GM21529 (cell line): Measurements from ENCODE around the gene AFAP1.
A peak's percentile ranks its signal among the peaks of the same experiment; 100 is the strongest.

Experiments
- ATAC-seq: cut with Tn5 transposase; IDR thresholded peaks from one replicate; pipeline ENCODE4 v1.9.1; 2021; ENCODE audit not compliant: unreplicated experiment

The AFAP1 gene

GRCh38 chr4:7968262-7968896 lies 28.7 kb upstream of the AFAP1 start:
- ATAC-seq, result no peak

DNA sequence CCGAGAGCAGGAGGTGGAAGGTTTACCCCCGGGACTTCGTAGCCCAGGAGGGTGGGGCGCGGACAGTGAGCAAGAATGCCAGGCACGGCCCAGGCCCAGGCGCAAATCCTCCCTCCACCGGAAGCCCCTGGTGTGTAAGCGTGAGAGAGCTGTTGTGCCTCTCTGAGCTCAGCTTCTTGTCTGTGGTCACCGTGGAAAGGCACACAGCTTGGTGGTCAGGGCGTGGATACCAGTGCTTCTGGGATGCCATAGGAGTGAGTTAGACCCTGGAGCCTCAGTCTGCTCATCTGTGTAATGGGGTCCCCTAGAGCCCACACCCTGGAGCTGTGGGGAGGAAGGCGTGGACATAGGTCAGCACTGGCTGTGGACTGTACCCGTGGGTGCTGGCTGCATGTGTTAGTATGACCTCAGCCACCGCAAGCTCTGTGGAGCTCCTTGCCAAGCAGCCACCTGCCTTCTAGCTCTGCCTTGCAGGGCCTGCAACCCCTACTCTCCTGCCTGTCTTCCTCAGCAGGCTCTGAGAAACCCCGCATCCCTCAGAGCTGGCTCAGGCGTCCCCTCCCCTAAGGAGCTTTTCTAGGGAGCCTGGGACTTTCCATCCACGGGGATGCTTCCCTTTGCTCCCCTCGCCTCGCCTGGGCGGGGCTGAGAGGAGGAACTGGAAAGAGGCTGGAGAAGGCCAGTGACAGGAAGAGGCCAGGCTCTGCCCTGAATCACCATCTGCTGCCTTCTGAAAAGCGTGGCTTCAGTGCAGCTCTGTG lies 28.0 kb upstream of the AFAP1 start:
- no peak for ATAC-seq

DNA sequence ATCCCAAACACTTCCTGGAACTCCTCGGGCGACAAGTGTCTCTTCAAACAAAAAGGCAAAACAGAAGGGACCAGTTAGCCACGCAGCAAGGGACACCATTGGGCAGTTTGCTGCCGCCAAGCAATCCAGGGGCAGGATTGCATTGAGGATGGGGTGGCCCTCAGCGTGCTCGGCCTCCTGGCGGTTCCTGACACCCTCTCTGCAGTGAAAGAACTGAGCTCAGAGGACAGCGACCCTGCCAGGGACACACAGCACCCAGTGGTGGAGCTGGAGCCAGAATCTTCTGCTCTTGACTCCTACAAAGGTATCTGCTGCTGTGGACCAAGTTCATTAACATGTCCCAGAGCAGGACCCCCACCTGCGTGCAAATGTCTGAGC lies 27.4 kb upstream of the AFAP1 start:
- no peak for ATAC-seq

DNA sequence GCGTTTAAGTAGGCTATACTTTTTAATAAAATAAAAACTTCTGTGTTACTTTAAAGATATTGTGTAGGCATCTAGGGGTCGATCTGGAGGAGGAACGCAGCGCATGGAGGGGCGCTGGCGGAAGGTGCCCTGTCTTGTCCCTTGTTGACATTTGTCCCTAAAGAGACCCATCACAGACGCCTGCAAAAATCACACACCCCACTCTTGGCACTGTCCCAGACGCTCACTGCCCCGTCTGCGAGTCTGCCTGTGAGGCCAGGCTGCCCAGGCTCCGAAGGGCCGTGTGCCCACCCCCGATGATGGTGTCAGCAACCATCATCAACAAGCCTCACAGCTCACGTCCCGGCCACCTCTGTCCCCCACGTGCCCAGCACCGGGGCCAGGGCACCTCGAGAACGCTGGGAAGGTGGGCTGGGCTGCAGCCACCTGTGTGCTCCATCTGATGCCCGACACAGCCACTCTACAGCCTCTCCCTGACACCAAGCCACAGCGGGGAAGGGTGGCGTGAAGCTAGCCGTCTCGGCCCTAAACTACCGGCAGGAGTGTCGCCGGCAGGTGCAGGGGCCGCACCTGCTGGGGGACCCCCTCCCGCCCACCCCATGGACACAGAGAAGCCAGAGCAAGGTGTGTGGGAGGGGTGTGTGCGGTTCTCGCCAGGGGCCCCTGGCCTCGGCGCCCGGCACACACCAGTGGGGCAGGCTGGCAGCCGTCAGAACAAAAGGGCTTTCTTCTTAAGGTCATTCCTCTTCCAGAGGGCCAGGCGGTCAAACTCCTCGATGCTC lies 26.8 kb upstream of the AFAP1 start:
- ATAC-seq, result no peak

DNA sequence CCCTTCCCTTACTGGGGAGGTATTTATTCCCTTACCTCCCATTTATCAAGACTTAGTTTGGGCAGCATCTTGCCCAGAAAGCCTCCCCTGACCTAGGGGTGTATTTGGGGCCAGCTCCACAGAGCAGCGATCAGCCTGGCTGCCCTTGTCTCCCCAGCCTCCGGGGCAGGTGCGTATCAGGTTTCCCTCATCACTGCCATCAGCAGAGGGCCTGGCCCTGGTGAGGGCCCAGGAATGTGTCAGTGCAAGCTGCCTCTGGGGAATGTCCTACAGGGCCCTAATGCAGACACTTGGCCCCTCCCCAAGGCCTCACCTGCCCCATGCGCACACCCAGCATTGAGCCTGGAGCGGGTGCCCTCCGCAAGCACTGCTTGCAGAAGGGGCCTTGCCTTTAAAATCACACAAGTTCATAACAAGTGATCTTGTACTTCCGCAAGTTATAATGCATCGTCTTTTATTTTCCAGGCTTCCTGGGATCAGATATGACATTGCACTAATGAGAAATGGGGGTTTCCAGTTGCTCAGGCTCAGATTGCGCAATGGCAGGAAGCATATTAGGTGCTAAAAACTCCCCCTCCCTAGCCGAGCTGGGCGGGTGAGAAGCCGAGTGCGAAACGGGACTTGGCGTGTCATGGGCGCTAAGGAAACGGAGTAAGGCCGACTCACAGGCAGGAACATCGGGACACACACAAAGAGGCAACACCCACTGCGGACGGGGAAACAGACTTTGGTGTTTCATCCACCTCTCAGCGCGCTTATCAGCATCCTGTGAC lies 25.4 kb upstream of the AFAP1 start:
- ATAC-seq, result no peak

DNA sequence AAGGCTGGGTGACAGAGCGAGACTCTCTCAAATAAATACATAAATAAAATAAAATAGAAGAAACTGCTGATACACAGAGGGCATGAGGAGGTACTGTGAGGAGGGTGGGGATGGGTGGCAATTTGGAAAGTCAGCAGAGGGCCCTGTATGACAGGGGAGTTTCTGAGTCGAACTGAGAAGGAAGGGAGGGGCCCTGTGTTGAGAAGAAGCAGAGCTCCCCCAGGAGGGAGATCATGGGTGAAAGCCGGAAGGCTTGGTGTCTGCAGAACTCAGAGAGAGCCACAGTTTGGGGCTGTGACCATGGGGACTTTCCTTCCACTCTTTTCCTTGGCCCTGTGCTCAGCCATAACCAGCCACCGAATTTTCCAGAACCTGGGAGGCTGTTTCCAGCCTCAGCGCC lies 24.8 kb upstream of the AFAP1 start:
- peak; percentile 38 for ATAC-seq

GRCh38 chr4:7963691-7964090 lies 24.0 kb upstream of the AFAP1 start:
- ATAC-seq, result no peak

DNA sequence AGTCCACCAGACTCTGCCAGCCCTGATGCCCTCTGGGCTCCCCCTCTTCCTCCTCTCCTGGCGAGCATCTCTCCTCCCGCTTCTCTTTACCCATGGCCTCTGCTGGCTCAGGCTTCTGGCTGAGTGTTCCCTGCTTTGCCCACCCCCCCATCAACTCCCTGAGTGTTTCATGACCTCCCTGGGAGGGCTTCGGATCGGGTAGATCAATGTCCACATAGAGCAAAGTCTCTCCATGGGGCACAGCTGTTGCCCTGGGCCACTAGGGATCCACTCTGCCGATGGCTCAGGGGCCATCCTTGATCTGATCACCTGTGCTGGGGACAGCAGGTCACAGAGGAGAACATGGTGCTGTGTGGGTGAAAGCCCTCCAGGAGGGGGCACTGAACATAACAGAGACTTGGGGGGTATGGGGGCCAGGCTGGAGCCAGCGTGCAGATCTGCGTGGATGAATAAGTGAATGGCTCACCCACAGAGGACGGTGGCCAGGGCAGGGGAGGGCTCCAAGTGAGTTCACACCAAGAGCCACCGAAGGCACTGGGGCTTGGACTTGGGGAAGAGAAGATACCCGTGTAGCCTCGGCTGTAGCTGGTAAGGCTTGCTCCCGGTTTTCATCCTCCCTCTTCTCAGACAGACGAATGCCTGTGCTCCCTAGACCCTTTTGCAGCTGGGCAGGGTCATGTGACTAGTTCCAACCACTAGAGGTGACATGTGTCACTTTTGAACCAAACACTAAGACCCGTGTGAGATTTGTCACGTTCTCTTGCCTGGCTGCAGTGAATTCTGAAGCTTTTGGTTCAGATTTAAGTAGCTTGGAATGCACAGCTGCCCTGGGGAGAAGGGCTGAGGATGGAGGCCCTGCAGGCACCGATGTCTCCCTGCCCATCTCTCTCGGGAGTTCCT lies 23.2 kb upstream of the AFAP1 start:
- no peak for ATAC-seq

DNA sequence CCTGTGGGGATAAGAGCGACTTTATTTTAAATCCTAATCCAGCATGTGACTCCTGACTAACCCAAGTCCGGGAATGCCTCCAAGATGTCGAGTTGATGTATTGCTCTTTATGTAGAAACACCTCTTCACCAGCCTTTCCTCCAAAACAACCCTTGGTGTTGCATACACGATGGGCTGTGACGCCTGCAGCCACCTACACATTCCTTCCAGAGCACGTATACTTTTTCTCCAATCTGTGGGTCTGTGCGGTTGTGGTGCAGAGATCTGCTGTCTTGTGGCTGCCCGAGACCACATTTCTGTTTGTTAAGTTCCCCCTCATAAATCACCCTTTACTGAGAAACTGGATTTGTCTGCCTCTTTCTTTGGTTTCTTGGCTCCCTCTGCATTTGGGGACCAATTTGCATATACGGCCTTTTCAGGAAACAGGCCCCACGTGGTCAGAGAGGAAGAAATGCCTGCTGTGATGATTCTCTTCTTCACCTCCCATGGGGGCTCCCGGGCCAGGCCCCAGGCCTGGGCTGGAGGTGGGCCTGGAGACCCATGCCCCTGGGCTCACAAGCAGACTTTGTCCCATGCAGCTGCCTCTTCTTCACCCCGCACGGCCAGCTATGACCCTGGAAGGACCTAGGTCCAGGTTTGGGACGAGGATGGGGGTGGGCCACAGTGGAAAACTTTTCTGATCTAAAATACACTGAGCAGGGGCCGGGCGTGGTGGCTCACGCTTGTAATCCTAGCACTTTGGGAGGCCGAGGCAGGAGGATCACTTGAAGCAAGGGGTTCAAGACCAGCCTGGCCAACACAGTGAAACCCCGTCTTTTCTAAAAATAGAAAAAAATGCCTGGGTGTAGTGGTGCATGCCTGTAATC lies 21.4 kb upstream of the AFAP1 start:
- peak; percentile 68 for ATAC-seq

DNA sequence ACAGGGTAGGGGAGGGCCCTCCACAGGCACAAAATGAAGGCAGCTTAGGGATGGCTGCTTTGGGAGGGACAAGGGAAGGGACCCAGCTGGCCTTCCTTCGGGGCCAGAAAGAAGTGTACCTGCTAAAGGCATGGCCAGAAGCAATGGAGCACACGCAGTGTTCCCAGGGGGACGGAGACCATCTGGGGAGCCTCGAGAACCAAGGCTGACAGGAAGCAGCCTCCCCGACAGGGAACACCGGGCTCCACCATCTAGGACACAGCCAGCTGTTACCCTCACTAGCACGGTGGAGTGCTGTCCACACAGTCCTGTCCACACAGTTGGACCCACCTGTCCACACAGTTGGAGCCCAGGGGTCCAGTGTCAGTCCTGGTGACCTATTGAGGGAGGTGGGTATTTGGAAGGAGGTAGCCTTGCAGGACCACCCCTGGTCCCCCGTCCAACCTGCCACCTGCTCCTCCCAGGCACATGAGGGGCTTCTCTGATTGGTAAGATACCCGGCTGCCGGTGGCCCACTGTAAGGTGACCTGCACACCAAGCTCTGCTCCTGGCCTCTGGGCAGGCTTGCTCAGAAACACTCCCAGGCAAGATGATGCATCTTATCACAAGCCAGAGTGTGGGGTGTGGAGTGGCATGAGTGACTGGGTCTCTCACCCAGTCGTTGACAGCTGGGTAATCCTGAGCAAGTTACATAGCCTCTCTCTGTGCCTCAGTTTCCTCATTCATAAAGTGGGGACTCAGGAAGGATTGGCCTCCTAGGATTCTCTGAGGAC lies 20.5 kb upstream of the AFAP1 start:
- ATAC-seq, result no peak

GRCh38 chr4:7959078-7959477 lies 19.4 kb upstream of the AFAP1 start:
- no peak for ATAC-seq

DNA sequence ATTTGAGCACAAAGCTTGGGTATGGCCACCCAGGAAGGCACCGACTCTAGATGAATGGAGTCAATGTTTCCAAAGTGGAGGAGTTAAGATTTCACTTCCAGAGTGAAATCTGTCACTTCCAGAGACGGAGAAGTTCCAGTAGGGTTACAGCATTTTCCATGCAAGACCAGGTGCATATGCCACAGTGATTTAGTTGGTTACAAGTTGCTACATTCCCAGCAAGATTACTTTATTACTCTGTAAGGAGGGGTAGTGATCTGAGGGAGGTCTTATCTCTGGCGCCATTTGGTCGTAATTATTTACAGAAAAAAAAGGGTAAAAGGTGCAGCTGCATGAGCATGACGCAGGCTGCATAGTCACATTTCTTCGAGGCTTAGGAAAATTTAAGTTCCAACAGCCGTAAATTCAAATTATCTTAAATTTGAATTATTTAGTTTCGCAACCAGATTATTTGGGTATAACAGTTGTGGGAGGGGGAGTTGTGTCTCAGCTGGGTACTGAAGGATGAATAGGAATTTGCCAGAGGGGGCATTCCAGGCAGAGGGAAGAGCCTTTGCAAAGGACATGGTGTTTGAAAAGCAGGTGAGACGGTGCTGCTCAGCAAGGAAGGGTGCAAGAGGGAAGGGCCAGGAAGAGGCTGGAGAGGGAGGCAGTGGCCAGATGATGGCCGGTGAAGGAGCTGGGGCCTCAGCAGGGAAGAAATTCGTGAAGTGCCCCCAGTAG lies 17.4 kb upstream of the AFAP1 start:
- no peak for ATAC-seq

DNA sequence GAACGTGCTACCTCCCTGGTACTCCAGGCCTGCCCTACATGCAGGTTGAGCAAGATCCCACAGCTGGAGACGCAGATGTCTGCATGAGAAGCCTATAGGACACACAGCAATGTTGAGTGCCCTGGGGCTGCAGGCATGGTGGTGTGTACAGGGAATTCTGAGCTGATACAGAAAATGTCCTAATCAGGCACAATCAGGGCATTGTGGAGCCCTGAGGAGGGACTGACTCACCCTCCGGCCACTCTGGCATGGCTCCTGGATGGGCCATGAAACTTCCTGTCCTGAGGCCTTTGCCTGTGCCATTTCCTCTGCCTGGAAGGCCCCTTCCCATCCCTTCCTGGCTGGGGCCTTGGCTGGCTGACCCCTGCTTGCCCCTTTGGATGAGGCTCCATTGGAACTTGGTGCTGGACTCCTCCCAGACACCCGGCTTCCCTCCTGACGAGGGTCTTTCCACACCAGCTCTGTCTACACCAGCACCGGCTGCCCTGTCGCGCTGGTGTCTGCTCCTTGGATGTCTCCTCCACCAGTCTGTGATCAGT lies 16.7 kb upstream of the AFAP1 start:
- ATAC-seq, result no peak

DNA sequence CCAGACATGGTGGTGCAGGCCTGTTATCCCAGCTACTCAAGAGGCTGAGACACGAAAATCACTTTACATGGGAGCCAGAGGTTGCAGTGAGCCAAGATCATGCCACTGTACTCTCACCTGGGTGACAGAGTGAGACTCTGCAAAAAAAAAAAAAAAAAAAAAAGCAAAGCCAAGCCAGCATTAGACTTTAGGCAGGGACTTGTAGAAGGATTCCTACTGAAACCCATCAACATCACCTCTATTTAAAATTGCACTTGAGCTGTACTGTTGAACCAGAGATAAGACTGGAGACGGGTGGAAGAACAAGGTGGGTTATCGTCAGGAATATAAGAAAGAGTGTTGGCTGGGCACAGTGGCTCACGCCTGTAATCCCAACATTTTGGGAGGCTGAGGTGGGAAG lies 15.7 kb upstream of the AFAP1 start:
- no peak for ATAC-seq

DNA sequence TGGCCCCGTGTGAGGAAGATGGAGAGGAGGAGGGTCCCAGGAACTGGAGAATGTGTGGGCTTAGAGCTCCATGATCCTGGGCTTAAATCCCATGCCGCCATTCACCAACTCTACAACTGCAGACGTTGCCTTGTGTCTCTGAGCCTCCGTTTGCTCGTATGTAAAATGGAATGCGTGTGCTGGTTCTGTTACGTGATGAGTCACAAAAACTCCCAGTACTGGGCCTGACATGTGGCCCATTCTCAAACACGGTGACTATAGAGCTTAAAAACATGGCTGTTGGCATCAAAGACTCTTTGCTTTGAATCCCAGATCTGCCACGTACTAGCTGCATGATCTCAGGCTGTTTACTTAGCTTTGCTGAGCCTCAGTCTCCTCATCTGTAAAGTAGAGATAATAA lies 13.0 kb upstream of the AFAP1 start:
- no peak for ATAC-seq

GRCh38 chr4:7950301-7951092 lies 10.8 kb upstream of the AFAP1 start:
- ATAC-seq, result no peak

GRCh38 chr4:7949759-7950158 lies 10.1 kb upstream of the AFAP1 start:
- no peak for ATAC-seq
